Endothelial cell of umbilical vein (primary cell): Measurements from ENCODE around the gene RPF1. TPM values are rescaled to one million over a fixed set of nuclear protein-coding genes. Genes with fewer than 3 reads are reported as not detected.

ENCODE experiments used
- BruUV-seq: library from RNA; stranded (reverse); fragments of 400-500 nt; replicated peaks from 2 replicates; lab custom pipeline; 2021; lab: Mats Ljungman, UMichigan
- CTCF ChIA-PET: fragments of 300-600, 350-600 bp; sonication (Branson Sonifier 250); formaldehyde crosslinking; loops from one replicate; lab custom pipeline; 2021; ENCODE audit warnings: antibody characterized with exemption, inconsistent platforms; lab: Charles Lee
- POLR2A ChIA-PET: fragments of 300-600, 350-600 bp; sonication (Branson Sonifier 250); formaldehyde crosslinking; loops from one replicate; lab custom pipeline; 2021; ENCODE audit warnings: antibody characterized with exemption, inconsistent platforms; lab: Charles Lee
- DNase-seq: peaks from one replicate; pipeline ENCODE4 v3.0.0-alpha.2; 2011; ENCODE audit warnings: low read depth, low spot score
- FAIRE-seq: peaks from 2 replicates; lab custom pipeline; 2011; peaks lifted over from hg19 to GRCh38; lab: Jason Lieb, UNC
- H2AFZ ChIP-seq: 2 replicates; pipeline ENCODE4 v1.6.0; 2012; ENCODE audit warnings: low read depth, low read length, control low read depth, inconsistent platforms
- H3K27ac ChIP-seq: 2 replicates; pipeline ENCODE4 v1.5.1; 2011; ENCODE audit warnings: low read depth, mild to moderate bottlenecking, control low read depth, low read length, moderate library complexity; ENCODE audit not compliant: insufficient read depth
- H3K27me3 ChIP-seq, 2 experiments: 2 replicates each; pipeline versions ENCODE4 v1.6.0 to v1.6.1; 2011; ENCODE audit warnings: low read length in 2 of 2, mixed read lengths in 1 of 2; ENCODE audit not compliant: control insufficient read depth in 2 of 2, insufficient read depth in 2 of 2
- H3K36me3 ChIP-seq, 2 experiments: 2 replicates in 1 of 2; 3 replicates in 1 of 2; pipeline ENCODE4 v1.5.1; 2011; ENCODE audit warnings: low read length in 2 of 2, mild to moderate bottlenecking in 1 of 2, moderate library complexity in 1 of 2; ENCODE audit not compliant: control insufficient read depth in 2 of 2, insufficient read depth in 2 of 2; ENCODE audit errors: extremely low read depth in 1 of 2
- H3K4me1 ChIP-seq: 3 replicates; pipeline ENCODE4 v1.5.1; 2011; ENCODE audit warnings: mild to moderate bottlenecking, low read length; ENCODE audit not compliant: control insufficient read depth, insufficient read depth; ENCODE audit errors: extremely low read depth
- H3K4me2 ChIP-seq: 2 replicates; pipeline ENCODE4 v1.6.1; 2011; ENCODE audit warnings: low read length, control low read depth, mixed read lengths; ENCODE audit not compliant: insufficient read depth
- H3K4me3 ChIP-seq, 3 experiments: fragments of 200-600 bp in 1 of 3; sonication (generic), shearing (Covaris generic) in 1 of 3; replicated peaks in 1 of 3; 2 replicates each; pipeline ENCODE4 v1.5.1; 2011 to 2016; ENCODE audit warnings: control low read depth in 3 of 3, low read length in 3 of 3, mild to moderate bottlenecking in 2 of 3, inconsistent platforms in 1 of 3, low read depth in 1 of 3, moderate library complexity in 1 of 3; ENCODE audit not compliant: insufficient read depth in 1 of 3
- H3K79me2 ChIP-seq: 2 replicates; pipeline ENCODE4 v1.6.0; 2012; ENCODE audit warnings: low read length, inconsistent platforms; ENCODE audit not compliant: control insufficient read depth, insufficient read depth
- H3K9ac ChIP-seq: replicated peaks from 2 replicates; pipeline ENCODE3; 2011; ENCODE audit warnings: low read length, control low read depth; ENCODE audit not compliant: insufficient read depth; ENCODE audit errors: extremely low read depth
- H3K9me1 ChIP-seq: replicated peaks from 3 replicates; pipeline ENCODE4 v1.6.0; 2011; ENCODE audit warnings: mild to moderate bottlenecking, low read length; ENCODE audit not compliant: control insufficient read depth, insufficient read depth; ENCODE audit errors: extremely low read depth
- H3K9me3 ChIP-seq: replicated peaks from 2 replicates; pipeline ENCODE4 v1.5.1; 2012; ENCODE audit warnings: low read length, inconsistent platforms; ENCODE audit not compliant: control insufficient read depth, insufficient read depth
- H4K20me1 ChIP-seq: replicated peaks from 2 replicates; pipeline ENCODE3; 2011; ENCODE audit warnings: mild to moderate bottlenecking, low read length; ENCODE audit not compliant: control insufficient read depth, insufficient read depth; ENCODE audit errors: extremely low read depth
- EZH2 ChIP-seq: IDR thresholded peaks from 2 replicates; pipeline ENCODE4 v1.6.1; 2012; ENCODE audit warnings: borderline replicate concordance, low read depth, mild to moderate bottlenecking, moderate library complexity, low read length, inconsistent platforms; ENCODE audit not compliant: severe bottlenecking
- FOS ChIP-seq: IDR thresholded peaks from 2 replicates; pipeline ENCODE4 v1.6.1; 2011; ENCODE audit warnings: mild to moderate bottlenecking, low read length, moderate library complexity, borderline replicate concordance; ENCODE audit not compliant: insufficient read depth
- GATA2 ChIP-seq: IDR thresholded peaks from 2 replicates; pipeline ENCODE4 v1.7.0; 2011; ENCODE audit warnings: low read depth, mild to moderate bottlenecking, moderate library complexity, mixed read lengths, low read length; ENCODE audit not compliant: insufficient read length, insufficient read depth
- JUN ChIP-seq: IDR thresholded peaks from 2 replicates; pipeline ENCODE4 v1.6.1; 2011; ENCODE audit warnings: borderline replicate concordance, low read depth; ENCODE audit not compliant: insufficient read length, insufficient read depth
- MAX ChIP-seq: IDR thresholded peaks from 2 replicates; pipeline ENCODE4 v1.6.1; 2011; ENCODE audit not compliant: insufficient read depth, insufficient read length
- MYC ChIP-seq: IDR thresholded peaks from one replicate; pipeline ENCODE4 v1.6.1; 2011; ENCODE audit warnings: mild to moderate bottlenecking, low read depth, low read length
- POLR2A ChIP-seq: IDR thresholded peaks from 2 replicates; pipeline ENCODE4 v1.6.1; 2012; ENCODE audit warnings: low read depth, mild to moderate bottlenecking, control low read depth, low read length
- POLR2AphosphoS5 ChIP-seq: IDR thresholded peaks from 2 replicates; pipeline ENCODE4 v1.6.1; 2012; ENCODE audit warnings: low read depth, mild to moderate bottlenecking, control low read depth, low read length, moderate library complexity; ENCODE audit not compliant: insufficient read depth
- dilution Hi-C: fragments of 300-500 bp; cut with MboI; formaldehyde crosslinking; loops from one replicate; pipeline ENCODE4 v1.15.0; 2019; ENCODE audit warnings: low sequenced_read_pairs; ENCODE audit not compliant: extremely low pct_ligation_motif_present
- intact Hi-C: fragments of 100-400 bp; cut with micrococcal nuclease; formaldehyde crosslinking; loops from one replicate; pipeline ENCODE4 v1.10.0; 2022
- polyA plus RNA-seq, 4 experiments: library from polyadenylated mRNA; depleted of rRNA in 3 of 4; stranded (reverse) in 3 of 4; unstranded in 1 of 4; fragments of >200 nt; gene quantifications; 2 replicates each; pipeline versions ENCODE4 v1.2.1 to v1.2.3, GENCODE V29; 2011 to 2012; ENCODE audit warnings: missing spikeins in 1 of 4
- total RNA-seq: library from RNA; stranded (reverse); gene quantifications from 2 replicates; pipeline ENCODE4 v1.2.3, GENCODE V29; 2021
- TF ChIP-seq, protein P1 (sequence below), 2 donors: IDR thresholded peaks; 1 replicate in 1 of 2; 2 replicates in 1 of 2; pipeline ENCODE4 v1.5.1; 2011; ENCODE audit warnings: low read length in 2 of 2, mild to moderate bottlenecking in 2 of 2, moderate library complexity in 2 of 2, control low read depth in 1 of 2, inconsistent platforms in 1 of 2, low read depth in 1 of 2; ENCODE audit not compliant: insufficient read depth in 1 of 2; ENCODE audit errors: extremely low read depth in 1 of 2

Gene RPF1
- total and polyA plus RNA-seq, 2 donors (not counting 3 experiments of a cell fraction or from before 2014, with no cell fraction given), result 15.3 to 32.6 TPM

DNA sequence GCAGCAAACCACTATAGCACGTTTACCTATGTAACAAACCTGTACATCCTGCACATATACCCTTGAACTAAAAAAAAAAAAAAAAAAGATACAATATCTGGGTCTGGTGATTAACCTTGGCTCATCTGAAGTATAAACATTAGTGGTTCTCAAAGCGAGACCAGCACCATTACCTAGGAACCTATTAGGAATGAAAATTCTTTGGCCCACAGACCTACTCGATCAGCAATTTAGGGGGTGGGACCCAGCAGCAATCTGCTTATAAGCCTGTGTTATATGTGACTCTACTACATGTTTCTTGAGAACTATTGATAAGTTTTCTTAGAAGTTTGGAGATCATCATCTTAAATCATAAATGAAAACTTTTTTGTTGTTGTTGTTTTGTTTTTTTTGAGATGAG lies 17.4 kb downstream of the RPF1 start:
- ChIA-PET POLR2A (interaction anchor here (0.7 kb wide), 1 partner anchor 207 kb away, joined by 5 read pairs; no protein-coding TSS in a partner anchor), CTCF (no interaction called here)
- dilution Hi-C loops, result no loop called here
- TF ChIP-seq POLR2A, result no peak
- TF ChIP-seq FOS, result no peak
- TF ChIP-seq, protein P1, sequence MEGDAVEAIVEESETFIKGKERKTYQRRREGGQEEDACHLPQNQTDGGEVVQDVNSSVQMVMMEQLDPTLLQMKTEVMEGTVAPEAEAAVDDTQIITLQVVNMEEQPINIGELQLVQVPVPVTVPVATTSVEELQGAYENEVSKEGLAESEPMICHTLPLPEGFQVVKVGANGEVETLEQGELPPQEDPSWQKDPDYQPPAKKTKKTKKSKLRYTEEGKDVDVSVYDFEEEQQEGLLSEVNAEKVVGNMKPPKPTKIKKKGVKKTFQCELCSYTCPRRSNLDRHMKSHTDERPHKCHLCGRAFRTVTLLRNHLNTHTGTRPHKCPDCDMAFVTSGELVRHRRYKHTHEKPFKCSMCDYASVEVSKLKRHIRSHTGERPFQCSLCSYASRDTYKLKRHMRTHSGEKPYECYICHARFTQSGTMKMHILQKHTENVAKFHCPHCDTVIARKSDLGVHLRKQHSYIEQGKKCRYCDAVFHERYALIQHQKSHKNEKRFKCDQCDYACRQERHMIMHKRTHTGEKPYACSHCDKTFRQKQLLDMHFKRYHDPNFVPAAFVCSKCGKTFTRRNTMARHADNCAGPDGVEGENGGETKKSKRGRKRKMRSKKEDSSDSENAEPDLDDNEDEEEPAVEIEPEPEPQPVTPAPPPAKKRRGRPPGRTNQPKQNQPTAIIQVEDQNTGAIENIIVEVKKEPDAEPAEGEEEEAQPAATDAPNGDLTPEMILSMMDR (IDR thresholded peaks at IDR 0.05; ENCODE audit: extremely low read depth in 1 of 2, insufficient read depth in 1 of 2, low read depth in 1 of 2, low read length in 2 of 2), result no peak
- no peak for TF ChIP-seq POLR2AphosphoS5
- TF ChIP-seq MYC, result no peak
- no peak for TF ChIP-seq MAX
- TF ChIP-seq JUN, result no peak
- no peak for TF ChIP-seq GATA2
- TF ChIP-seq EZH2, result no peak
- Histone ChIP-seq H4K20me1 (peaks cover 3% of the 10 kb centered on the region), H2AFZ (no peak overlapping the region), H3K4me2 (no peak overlapping the region), H3K36me3 (peaks cover 3 to 26% of the 10 kb centered on the region in 2 experiments), H3K9ac (no peak overlapping the region), H3K9me3 (no peaks in the 10 kb centered on the region), H3K27me3 (no peaks in the 10 kb centered on the region), H3K4me1 (no peaks in the 10 kb centered on the region), H3K27ac (no peak overlapping the region), H3K9me1 (no peaks in the 10 kb centered on the region), H3K4me3 (no peak overlapping the region), H3K79me2 (peaks cover 24% of the 10 kb centered on the region)
- no peak for DNase-seq
- intact Hi-C loops, result no loop called here
- no peak for FAIRE-seq
- no TSS peak for BruUV-seq
